Measurements from ENCODE around the gene DPM1.
A peak's percentile ranks its signal among the peaks of the same experiment; 100 is the strongest.

The DPM1 gene

GRCh38 chr20:50929299-50930138 lies 28.8 kb downstream of the DPM1 start:
- peak; percentile 89 for DNase-seq

- DNase-seq, result no peak
Observed at GRCh38 chr20:50928469-50928868, 29.9 kb downstream of the DPM1 start.

GRCh38 chr20:50926530-50926929 lies 31.8 kb downstream of the DPM1 start:
- no peak for DNase-seq

GRCh38 chr20:50924261-50924920 lies 33.9 kb downstream of the DPM1 start:
- DNase-seq, result no peak

GRCh38 chr20:50921803-50922501 lies 36.4 kb downstream of the DPM1 start:
- DNase-seq, result no peak

- no peak for DNase-seq
Observed at GRCh38 chr20:50920997-50921396, 37.3 kb downstream of the DPM1 start.

- no peak for DNase-seq
Observed at GRCh38 chr20:50919567-50919966, 38.8 kb downstream of the DPM1 start.

- no peak for DNase-seq
Observed at GRCh38 chr20:50918403-50918802, 39.9 kb downstream of the DPM1 start.

GRCh38 chr20:50916934-50917333 lies 41.4 kb downstream of the DPM1 start:
- DNase-seq, result no peak

GRCh38 chr20:50916257-50916656 lies 42.1 kb downstream of the DPM1 start:
- DNase-seq, result no peak

GRCh38 chr20:50915424-50915823 lies 42.9 kb downstream of the DPM1 start:
- no peak for DNase-seq

- no peak for DNase-seq
Observed at GRCh38 chr20:50913690-50914375, 44.5 kb downstream of the DPM1 start.

- DNase-seq, result no peak
Observed at GRCh38 chr20:50911716-50912115, 46.6 kb downstream of the DPM1 start.

- DNase-seq, result no peak
Observed at GRCh38 chr20:50911030-50911429, 47.3 kb downstream of the DPM1 start.

GRCh38 chr20:50909413-50909812 lies 48.9 kb downstream of the DPM1 start:
- DNase-seq, result no peak

- DNase-seq, result no peak
Observed at GRCh38 chr20:50904067-50904570, 54.2 kb downstream of the DPM1 start.

- DNase-seq, result no peak
Observed at GRCh38 chr20:50903353-50904051, 54.8 kb downstream of the DPM1 start.

GRCh38 chr20:50901301-50901700 lies 57.0 kb downstream of the DPM1 start:
- DNase-seq, result no peak

GRCh38 chr20:50900261-50900660 lies 58.1 kb downstream of the DPM1 start:
- no peak for DNase-seq

- no peak for DNase-seq
Observed at GRCh38 chr20:50898475-50898874, 59.9 kb downstream of the DPM1 start.

GRCh38 chr20:50895111-50895830 lies 63.1 kb downstream of the DPM1 start:
- DNase-seq, result no peak

- DNase-seq, result no peak
Observed at GRCh38 chr20:50893620-50894019, 64.7 kb downstream of the DPM1 start.
